Measurements from ENCODE around the gene EVL.
"Not testable (repeated sequence)": the region's sequence is repeated elsewhere in the genome, so short reads cannot be mapped to it uniquely, and the experiment has no call there.

The EVL gene, protein sequence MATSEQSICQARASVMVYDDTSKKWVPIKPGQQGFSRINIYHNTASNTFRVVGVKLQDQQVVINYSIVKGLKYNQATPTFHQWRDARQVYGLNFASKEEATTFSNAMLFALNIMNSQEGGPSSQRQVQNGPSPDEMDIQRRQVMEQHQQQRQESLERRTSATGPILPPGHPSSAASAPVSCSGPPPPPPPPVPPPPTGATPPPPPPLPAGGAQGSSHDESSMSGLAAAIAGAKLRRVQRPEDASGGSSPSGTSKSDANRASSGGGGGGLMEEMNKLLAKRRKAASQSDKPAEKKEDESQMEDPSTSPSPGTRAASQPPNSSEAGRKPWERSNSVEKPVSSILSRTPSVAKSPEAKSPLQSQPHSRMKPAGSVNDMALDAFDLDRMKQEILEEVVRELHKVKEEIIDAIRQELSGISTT

GRCh38 chr14:100065111-100065871 is at the start of gene EVL:
Gene EVL, plus strand, starts transcription at chr14:100065422. Its CDS starts 79 bp downstream, at chr14:100065501.
- in situ Hi-C loops (cut with HindIII; ENCODE audit: low sequenced_read_pairs), result no loop called here

DNA sequence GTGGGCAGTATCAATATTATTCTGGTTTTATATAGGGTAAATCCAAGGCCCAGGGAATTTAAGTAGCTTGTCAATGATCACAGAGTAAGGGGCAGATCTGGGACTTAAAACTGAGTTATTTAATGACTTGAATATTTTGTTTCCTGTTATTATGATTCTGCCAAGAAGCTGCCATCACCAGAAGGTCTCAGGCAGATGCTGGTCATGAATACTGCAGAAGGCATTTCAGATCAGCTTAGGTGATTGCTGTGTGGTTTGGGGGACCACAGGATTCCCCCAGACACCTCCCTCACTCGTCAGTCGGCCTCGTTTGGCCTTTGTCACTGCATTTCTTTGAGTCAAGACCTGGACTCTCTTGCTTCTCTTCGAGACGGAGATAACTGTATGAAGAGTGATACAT is 47.7 kb upstream of the EVL start:
- in situ Hi-C loops (cut with HindIII; ENCODE audit: low sequenced_read_pairs), result no loop called here

GRCh38 chr14:100018054-100018453 is 47.2 kb upstream of the EVL start:
- in situ Hi-C loops (cut with HindIII; ENCODE audit: low sequenced_read_pairs), result no loop called here

DNA sequence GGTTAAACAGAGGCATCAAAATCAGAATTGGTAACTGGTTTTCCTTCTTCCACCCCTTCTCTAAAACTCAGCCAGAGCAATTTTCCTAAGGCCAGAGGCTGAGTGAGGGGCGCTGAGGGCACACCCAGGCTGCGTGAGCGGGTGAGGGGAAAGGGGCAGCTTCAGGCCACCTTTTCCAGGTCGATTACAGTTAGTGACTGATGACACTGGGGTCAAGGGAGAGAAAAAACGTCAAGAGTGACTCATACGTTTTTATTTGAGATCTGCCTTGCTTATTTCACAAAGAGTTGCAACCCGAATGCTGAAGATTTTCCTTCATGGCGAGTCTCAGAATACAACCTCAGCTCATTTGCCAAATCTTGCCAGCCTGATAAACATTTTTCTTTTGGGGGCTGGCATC is 46.7 kb upstream of the EVL start:
- in situ Hi-C loops (cut with HindIII; ENCODE audit: low sequenced_read_pairs), result no loop called here

DNA sequence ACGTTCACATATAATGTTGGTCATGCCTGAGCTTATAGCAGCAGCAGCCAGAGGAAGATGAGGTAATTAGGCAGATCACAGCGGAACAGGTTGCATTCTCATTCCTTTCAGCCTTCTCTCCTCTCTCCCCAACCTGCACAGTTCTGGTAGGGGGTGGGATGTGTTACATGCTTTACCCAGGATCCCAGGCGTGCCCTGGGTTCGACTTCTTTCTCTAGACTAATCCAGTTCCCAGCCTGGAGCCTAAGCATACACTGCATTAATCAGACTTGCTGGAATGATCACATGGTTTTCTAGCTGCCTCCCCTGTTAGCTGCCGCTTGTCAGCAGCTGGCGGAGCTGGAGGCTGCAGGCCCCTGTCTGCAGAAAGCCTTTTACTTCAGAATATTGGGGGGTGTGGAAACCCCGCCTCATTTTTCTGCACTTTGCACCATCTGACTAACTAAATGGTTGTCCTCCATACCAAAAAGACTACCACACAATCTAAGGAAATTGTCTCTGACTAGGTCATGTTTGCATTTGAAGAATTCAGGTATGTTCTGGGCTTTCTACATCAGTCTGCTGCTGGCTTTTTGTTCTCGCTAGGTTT is 46.0 kb upstream of the EVL start:
- in situ Hi-C loops (cut with HindIII; ENCODE audit: low sequenced_read_pairs), result no loop called here

- in situ Hi-C loops (cut with HindIII; ENCODE audit: low sequenced_read_pairs), result no loop called here
Measured at GRCh38 chr14:100020629-100021028, 44.6 kb upstream of the EVL start.

GRCh38 chr14:100022772-100023451 is 42.3 kb upstream of the EVL start:
- in situ Hi-C loops (cut with HindIII; ENCODE audit: low sequenced_read_pairs), result no loop called here

GRCh38 chr14:100025111-100025510 is 40.1 kb upstream of the EVL start:
- in situ Hi-C loops (cut with HindIII; ENCODE audit: low sequenced_read_pairs), result no loop called here

DNA sequence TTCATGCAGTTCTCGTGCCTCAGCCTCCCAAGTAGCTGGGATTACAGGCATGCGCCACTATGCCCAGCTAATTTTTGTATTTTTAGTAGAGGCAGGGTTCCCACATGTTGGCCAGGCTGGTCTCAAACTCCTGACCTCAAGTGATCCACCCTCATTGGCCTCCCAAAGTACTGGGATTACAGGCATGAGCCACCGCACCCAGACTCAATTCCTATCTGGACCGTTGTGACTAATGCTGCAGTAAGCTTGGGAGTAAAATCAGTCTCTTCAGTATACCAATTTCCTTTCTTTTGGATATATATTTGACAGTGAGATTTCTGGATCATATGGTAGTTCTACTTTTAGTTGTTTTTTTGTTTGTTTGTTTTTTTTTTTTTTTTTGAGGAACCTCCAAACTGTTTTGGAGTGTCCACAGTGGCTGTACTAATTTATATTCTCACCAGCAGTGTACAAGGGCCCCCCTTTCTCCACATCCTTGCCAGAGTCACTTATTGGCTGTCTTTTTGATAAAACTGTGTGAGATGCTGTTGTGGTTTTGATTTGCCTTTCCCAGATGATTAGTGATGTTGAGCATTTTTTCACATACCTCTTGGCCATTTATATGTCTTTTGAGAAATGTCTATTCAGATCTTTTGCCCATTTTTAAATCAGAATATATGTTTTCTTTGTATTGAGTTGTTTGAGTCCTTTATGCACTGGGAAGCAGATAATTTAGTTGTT is 37.3 kb upstream of the EVL start:
- in situ Hi-C loops (cut with HindIII; ENCODE audit: low sequenced_read_pairs), result no loop called here

DNA sequence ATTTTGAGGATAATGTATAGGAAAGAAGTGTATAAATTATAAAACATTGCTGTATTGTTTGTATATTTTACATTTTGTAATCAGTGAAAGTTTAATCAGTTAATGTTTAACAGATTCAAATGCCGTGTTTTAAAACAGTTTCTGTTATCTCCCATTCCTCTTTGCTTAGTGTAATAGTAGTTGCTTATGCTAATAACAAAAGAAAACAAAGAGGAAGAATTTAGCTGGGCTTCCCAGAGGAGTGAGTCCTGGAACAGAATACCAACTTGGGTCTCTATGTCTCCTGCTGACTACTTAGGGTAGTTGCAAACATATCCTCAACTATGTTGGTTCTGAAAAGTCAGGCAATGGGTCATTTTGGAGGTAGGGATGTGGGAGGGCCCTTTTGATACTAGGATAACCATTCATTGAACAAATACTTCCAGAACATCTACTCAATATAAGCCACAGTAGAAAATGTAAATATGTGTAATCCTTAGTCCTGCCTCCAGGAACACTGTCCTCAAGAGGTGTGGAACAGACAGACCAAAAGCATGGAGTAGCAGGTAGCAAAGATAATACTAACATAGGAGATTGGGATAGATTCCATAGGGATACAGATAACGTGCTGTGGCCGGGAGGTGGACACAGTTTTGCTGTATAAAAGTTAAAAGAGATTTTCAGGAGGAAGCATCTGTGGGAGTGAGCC is 36.1 kb upstream of the EVL start:
- in situ Hi-C loops (cut with HindIII; ENCODE audit: low sequenced_read_pairs), result no loop called here

DNA sequence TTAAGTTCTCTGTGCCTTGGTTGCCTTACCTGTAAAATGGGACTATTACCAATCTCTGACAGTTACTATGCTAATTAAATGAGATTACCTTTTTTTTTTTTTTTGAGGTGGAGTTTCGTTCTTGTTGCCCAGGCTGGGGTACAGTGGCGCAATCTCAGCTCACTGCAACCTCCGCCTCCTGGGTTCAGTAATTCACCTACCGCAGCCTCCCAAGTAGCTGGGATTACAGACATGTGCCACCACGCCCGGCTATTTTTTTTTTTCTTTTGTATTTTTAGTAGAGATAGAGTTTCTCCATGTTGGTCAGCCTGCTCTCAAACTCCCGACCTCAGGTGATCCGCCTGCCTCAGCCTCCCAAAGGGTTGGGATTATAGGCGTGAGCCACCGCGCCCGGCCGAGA is 35.2 kb upstream of the EVL start:
- in situ Hi-C loops (cut with HindIII; ENCODE audit: low sequenced_read_pairs), result not testable (repeated sequence)

DNA sequence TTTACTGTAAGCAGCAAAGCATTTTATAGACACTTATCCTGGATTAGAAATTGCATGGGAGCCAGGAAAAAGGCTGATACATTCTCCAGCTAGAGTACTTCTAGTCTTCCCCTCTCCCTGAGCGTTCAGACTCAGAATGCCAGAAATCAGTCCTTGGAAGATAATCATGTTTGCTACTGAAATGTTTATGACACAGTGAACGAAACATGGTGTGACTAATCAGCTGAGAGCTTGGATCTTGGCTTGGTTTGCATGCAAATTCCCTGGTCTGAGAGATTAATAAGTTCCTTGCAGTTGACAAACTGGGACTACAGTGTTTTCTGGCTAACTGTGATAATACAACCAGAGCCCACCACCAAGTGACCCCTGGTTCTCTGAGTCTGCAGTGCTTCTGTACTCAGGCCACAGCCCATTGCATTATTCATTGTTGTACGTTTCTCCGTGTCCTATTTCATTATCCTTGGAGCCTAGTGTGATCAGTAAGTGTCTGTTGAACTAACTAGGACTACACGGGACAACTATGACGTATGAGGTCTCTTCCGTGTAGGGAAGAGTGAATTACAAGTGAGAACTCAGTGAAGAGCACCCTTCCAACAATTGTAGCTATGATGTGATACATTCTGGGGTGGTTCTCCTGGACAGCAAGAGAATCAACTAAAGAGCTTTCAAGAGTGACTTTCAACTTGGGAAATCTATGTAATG is 34.6 kb upstream of the EVL start:
- in situ Hi-C loops (cut with HindIII; ENCODE audit: low sequenced_read_pairs), result no loop called here

GRCh38 chr14:100031506-100032281 is 33.5 kb upstream of the EVL start:
- in situ Hi-C loops (cut with HindIII; ENCODE audit: low sequenced_read_pairs), result no loop called here

DNA sequence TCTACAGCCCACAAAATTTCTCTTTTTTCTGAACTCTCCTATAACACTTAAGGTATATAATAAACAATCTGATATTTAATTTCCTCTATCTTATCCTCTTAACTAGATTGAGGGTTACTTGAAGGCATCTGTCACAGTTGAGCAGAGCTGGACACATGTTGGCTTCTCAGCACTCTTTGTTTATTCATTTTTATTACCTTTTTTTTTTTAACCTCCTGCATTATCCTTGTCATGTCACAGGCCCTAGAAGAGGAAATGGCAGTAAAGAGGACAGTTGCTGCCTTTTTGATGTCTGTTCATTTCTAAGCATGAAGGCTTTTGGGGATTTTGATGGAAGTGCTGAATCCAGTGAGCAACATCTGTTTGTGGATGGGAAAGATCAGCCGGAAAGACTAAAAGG is 32.5 kb upstream of the EVL start:
- in situ Hi-C loops (cut with HindIII; ENCODE audit: low sequenced_read_pairs), result no loop called here

DNA sequence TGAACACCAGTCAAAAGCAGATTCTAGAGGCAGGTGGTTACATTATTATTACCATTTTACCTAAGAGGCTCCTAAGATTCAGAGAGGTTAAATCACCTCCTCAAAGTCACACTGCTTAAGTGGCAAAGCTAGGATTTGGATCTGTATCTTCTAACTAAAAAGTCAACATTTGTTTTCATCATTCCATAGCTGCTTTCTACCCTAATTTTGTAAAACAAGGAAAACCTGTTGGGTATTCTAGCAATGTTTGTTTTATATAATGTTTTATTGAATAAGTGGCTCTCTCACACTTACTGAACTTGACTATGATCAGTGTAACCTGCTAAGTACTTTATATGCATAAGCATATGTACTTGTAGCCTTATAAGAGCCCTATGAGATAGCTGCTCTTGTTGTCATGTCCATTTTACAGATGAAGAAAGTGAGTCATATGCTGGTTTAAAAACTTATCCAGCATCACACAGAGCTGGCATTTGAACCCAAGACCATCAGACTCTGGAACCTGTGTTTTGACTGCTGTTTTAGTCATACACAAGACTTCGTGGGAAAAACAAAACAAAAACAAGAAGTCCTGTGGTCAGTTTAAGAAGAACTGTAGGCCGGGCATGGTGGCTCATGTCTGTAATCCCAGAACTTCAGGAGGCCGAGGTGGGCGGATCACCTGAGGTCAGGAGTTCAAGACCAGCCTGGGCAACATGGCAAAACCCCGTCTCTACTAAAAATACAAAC is 31.7 kb upstream of the EVL start:
- in situ Hi-C loops (cut with HindIII; ENCODE audit: low sequenced_read_pairs), result no loop called here

- in situ Hi-C loops (cut with HindIII; ENCODE audit: low sequenced_read_pairs), result no loop called here
Measured at GRCh38 chr14:100034468-100034867, 30.8 kb upstream of the EVL start.

GRCh38 chr14:100034961-100035500 is 30.2 kb upstream of the EVL start:
- in situ Hi-C loops (cut with HindIII; ENCODE audit: low sequenced_read_pairs), result no loop called here

- in situ Hi-C loops (cut with HindIII; ENCODE audit: low sequenced_read_pairs), result no loop called here
Measured at GRCh38 chr14:100035700-100036099, 29.5 kb upstream of the EVL start.
